ENCODE data around the gene MYOCOS.
"Not testable (repeated sequence)": the region's sequence is repeated elsewhere in the genome, so short reads cannot be mapped to it uniquely, and the experiment has no call there.

- TF ChIP-seq POLR2A, POLR2AphosphoS5, EP300 (IDR thresholded peaks at IDR 0.05): not testable (repeated sequence)
- TF ChIP-seq, protein P1, sequence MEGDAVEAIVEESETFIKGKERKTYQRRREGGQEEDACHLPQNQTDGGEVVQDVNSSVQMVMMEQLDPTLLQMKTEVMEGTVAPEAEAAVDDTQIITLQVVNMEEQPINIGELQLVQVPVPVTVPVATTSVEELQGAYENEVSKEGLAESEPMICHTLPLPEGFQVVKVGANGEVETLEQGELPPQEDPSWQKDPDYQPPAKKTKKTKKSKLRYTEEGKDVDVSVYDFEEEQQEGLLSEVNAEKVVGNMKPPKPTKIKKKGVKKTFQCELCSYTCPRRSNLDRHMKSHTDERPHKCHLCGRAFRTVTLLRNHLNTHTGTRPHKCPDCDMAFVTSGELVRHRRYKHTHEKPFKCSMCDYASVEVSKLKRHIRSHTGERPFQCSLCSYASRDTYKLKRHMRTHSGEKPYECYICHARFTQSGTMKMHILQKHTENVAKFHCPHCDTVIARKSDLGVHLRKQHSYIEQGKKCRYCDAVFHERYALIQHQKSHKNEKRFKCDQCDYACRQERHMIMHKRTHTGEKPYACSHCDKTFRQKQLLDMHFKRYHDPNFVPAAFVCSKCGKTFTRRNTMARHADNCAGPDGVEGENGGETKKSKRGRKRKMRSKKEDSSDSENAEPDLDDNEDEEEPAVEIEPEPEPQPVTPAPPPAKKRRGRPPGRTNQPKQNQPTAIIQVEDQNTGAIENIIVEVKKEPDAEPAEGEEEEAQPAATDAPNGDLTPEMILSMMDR (IDR thresholded peaks at IDR 0.05) = not testable (repeated sequence)
These were observed 21.7 kb upstream of the MYOCOS start for GRCh38 chr1:171600310-171600709.

Data from sigmoid colon (tissue), 4 donors.